ENCODE measurements around the gene PREX1. TPM values are rescaled to one million over a fixed set of nuclear protein-coding genes. Genes with fewer than 3 reads are reported as not detected.

PREX1 gene
- total RNA-seq, 3 donors from 2014 or later, result 28.8 to 31.4 (median 29.5) TPM

DNA sequence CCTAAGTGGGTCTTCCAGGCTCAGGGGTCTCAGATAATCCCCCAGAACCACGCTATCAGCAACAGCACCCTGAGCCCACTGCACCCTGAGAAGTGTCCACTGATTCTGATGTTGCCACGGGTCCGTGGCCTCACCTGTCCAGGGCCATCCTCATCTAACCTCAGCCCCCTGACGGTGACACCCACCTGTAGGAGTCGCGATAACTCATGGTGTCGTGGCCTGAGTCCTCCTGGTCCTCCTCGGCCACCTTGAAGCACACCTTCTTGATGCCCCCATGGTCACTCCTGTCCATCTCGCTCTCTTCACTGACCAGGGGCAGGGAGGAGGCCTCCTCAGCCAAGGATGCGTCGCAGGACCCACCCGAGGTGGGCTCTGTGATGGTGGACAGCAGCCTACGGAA lies 182.1 kb downstream of the PREX1 start:
- no peak for ATAC-seq
- H3K36me3 Mint-ChIP-seq (ENCODE audit: insufficient read depth), result peaks cover 38% of the 10 kb centered on the region
- H3K27me3 Mint-ChIP-seq (ENCODE audit: low read depth), result no peaks in the 10 kb centered on the region
- H3K4me3 Mint-ChIP-seq, result no peak overlapping the region
- H3K4me1 Mint-ChIP-seq (ENCODE audit: low read depth), result no peaks in the 10 kb centered on the region
- DNase-seq, result no peak
- H3K9me3 Mint-ChIP-seq, result no peaks in the 10 kb centered on the region

DNA sequence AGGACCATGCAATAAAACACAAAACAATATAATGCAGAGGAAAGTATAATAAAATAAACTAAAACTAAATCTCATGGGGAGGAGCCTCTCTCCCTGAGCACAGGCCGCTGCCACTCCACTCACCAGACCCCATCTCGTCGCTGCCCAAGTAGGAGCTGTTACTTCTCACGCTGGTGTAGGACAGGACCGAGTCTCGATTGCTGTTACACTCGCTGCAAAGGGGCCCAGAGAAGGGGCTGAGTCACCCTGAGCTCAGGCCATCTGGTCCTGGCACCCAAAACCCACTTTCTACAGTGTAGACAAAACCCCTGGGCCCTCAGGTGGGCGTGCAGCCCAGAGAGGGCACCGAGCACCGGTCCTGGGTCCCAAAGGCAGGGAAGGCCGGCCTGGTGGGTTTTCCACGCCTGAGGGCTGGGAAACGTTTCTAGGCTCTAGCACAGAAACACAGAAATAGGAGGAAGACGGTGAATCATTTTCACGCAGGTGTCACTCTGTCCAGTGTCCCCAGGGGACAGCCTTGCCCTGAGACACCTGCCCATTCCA lies 183.4 kb downstream of the PREX1 start:
- Mint-ChIP-seq H3K4me3 (no peak overlapping the region), H3K27me3 (ENCODE audit: low read depth) (no peaks in the 10 kb centered on the region), H3K36me3 (ENCODE audit: insufficient read depth) (peaks cover 40% of the 10 kb centered on the region), H3K9me3 (no peaks in the 10 kb centered on the region), H3K4me1 (ENCODE audit: low read depth) (no peaks in the 10 kb centered on the region)
- no peak for DNase-seq
- ATAC-seq, result no peak

DNA sequence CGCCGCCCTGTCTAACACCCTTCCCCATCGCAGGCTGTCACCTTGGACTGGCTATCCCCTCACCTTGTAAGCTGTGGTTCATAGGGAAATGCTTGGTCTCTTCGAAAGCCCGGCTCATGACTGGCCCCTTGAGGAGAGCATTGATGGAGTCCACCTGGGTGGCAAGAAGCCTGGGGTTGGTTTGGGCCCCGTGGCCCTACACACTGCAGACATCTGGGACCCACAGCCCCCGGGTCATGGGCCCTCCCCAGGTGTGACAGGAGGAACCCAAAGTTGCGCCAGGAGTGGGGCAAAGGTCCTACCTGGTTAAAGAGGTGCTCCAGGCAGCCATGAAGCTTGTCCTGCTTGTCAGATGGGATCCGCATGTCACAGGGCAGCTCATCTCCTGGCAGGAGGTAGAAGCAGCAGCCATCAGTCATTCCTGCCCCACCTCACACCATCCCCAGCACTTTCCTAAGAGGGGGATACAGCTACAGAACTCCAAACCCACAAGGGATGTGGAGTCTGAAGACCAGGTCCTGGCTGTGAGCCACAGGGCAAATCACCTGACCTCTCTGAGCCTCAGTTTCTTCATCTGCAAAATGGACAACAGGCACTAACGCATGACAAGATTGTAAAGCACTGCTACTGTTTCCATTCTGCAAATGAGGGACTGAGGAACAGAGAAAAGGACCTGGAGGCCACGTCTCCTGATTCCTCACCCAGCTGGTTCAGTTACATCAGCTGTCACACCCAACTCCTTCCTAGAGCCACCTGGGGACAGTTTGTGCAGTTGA lies 185.5 kb downstream of the PREX1 start:
- ATAC-seq, result no peak
- no peaks in the 10 kb centered on the region for H3K27me3 Mint-ChIP-seq (ENCODE audit: low read depth)
- DNase-seq, result no peak
- peaks cover 40% of the 10 kb centered on the region for H3K36me3 Mint-ChIP-seq (ENCODE audit: insufficient read depth)
- H3K4me1 Mint-ChIP-seq (ENCODE audit: low read depth), result no peaks in the 10 kb centered on the region
- H3K9me3 Mint-ChIP-seq, result no peaks in the 10 kb centered on the region
- no peak overlapping the region for H3K4me3 Mint-ChIP-seq

DNA sequence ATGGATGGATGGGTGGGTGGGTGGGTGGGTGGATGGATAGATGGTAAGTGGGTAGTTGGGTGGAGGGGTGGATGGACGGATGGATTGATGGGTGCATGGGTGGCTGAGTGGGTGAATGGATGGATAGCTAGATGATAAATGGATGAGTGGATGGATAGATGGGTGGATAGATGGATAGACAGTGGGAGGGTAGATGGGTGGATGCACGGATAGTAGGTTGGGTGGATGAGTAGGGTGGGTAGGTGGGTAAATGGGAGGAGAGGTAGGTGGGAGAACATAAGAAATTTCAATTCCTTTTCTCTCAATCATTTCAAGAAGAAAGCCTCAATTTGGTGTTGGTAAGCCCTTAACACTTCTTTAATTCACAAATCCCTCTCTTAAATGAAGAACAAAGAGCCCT lies 186.9 kb downstream of the PREX1 start:
- Mint-ChIP-seq H3K4me3 (no peak overlapping the region), H3K4me1 (ENCODE audit: low read depth) (no peaks in the 10 kb centered on the region), H3K27me3 (ENCODE audit: low read depth) (no peaks in the 10 kb centered on the region), H3K9me3 (no peaks in the 10 kb centered on the region), H3K36me3 (ENCODE audit: insufficient read depth) (peaks cover 38% of the 10 kb centered on the region)
- ATAC-seq (no peak), DNase-seq (no peak)

DNA sequence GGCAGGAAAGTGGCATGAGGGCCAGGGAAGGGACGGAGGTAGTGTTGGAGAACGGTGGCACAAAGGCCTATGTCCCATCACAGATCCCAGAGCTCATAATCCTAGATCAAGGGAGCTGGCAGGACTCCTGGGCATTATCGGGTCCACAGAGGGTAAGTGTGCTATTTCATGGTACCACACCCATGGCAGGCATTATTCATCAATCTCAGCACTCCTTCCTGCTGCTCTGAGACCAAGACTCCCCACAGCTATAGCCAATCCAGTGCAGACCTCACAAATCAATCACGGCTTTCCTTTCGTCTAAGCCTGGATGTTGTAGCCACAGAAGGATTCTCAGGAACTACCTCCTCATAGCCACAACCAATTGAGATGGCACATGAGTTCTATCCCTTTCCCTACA lies 187.9 kb downstream of the PREX1 start:
- DNase-seq, result no peak
- ATAC-seq, result no peak
- peaks cover 37% of the 10 kb centered on the region for H3K36me3 Mint-ChIP-seq (ENCODE audit: insufficient read depth)
- no peaks in the 10 kb centered on the region for H3K9me3 Mint-ChIP-seq
- no peak overlapping the region for H3K4me3 Mint-ChIP-seq
- no peaks in the 10 kb centered on the region for H3K27me3 Mint-ChIP-seq (ENCODE audit: low read depth)
- H3K4me1 Mint-ChIP-seq (ENCODE audit: low read depth), result no peaks in the 10 kb centered on the region

DNA sequence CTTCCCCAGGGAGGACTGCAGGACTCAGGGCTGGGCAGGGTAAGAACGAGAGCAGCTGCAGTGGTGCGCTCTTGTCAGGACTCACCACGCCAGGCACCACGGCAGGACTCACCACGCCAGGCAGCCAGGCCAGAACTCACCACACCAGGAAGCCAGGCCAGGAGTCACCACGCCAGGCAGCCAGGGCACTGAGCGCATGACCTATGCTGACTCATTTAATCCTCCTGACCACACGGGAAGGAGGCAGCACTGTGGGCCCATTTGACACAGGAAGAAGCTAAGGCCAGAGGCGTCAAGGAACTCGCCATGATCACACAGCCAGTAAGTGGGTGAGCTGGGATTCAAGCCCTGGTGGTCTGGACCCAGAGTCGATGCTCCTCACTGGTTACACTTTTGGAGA lies 189.3 kb downstream of the PREX1 start:
- peak in 1 of 2 donors; percentile 19 for ATAC-seq
- H3K4me3 Mint-ChIP-seq, result no peak overlapping the region

DNA sequence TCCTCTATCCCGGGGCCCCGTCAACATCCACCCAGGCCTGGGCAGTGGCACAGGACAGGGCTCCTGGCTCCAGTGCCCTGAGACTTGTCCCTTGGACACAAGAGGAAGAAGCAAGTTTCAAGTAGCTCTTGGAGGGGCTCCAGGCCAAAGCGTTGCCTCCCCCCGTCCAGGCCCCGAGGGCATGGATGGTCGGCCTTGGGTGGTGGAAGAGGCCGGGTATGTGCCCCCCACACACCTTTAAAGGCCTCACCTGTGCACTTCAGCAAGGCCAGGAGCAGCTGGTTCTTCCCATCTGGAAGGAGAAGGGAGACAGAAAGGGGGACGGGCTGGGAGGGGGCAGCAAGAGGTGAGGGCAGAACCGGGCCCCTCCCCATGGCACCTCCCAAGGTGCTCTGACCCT lies 190.3 kb downstream of the PREX1 start:
- no peak overlapping the region for H3K4me3 Mint-ChIP-seq
- H3K9me3 Mint-ChIP-seq, result no peaks in the 10 kb centered on the region
- ATAC-seq, result no peak
- no peak for DNase-seq
- no peaks in the 10 kb centered on the region for H3K27me3 Mint-ChIP-seq (ENCODE audit: low read depth)
- H3K4me1 Mint-ChIP-seq (ENCODE audit: low read depth), result no peaks in the 10 kb centered on the region
- peaks cover 34% of the 10 kb centered on the region for H3K36me3 Mint-ChIP-seq (ENCODE audit: insufficient read depth)

More for the DNA sequence above, 189.3 kb downstream of the PREX1 start:
- DNase-seq, result no peak
- Mint-ChIP-seq H3K4me1 (ENCODE audit: low read depth) (no peaks in the 10 kb centered on the region), H3K36me3 (ENCODE audit: insufficient read depth) (peaks cover 34% of the 10 kb centered on the region), H3K9me3 (no peaks in the 10 kb centered on the region), H3K27me3 (ENCODE audit: low read depth) (no peaks in the 10 kb centered on the region)

DNA sequence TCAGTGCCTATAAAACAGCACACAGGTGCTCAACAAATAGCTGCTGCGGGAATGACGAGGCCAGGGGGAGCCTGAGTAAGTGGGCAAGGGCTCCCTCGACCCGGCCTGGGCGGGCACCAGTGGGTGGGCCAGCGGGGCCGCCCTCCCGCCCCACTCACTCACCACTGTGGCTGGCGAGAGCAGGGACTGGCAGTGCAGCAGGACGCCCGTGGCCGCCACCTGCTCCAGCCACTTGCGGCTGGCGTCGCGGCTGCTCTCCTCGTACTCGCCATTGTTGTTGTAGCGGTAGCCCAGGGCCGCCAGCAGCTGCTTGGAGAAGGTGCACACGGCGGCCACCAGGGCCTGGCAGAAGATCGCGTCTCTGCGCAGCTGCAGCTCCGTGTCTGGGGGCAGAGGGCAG lies 191.5 kb downstream of the PREX1 start:
- DNase-seq (no peak), ATAC-seq (no peak)
- H3K36me3 Mint-ChIP-seq (ENCODE audit: insufficient read depth), result peaks cover 32% of the 10 kb centered on the region
- no peaks in the 10 kb centered on the region for H3K27me3 Mint-ChIP-seq (ENCODE audit: low read depth)
- H3K9me3 Mint-ChIP-seq, result no peaks in the 10 kb centered on the region
- H3K4me3 Mint-ChIP-seq, result no peak overlapping the region
- no peaks in the 10 kb centered on the region for H3K4me1 Mint-ChIP-seq (ENCODE audit: low read depth)

DNA sequence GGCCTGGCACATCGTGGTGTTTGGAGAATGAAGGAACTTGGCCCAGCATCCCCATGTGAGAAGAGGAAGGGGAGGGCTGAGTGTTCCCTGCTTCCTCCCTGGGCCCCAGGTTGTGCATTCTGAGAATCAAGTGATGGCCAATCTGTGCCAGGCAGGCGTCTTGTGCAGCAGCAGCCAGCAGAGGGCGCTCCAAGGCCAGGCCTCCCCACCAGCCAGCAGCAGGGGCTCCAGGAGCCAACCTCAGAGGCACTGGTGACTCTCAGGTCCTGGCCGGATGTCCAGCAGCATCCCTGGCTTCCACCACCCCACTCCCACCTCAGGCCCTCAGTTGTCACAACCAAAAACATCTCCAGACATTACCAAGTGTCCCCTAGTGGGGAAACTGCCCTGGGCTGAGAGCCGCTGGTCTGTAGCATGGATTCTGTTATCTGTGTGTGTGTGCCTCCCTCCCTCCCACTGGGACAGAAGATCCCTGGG lies 192.0 kb downstream of the PREX1 start:
- H3K36me3 Mint-ChIP-seq (ENCODE audit: insufficient read depth), result peaks cover 36% of the 10 kb centered on the region
- no peaks in the 10 kb centered on the region for H3K4me1 Mint-ChIP-seq (ENCODE audit: low read depth)
- no peak overlapping the region for H3K4me3 Mint-ChIP-seq
- DNase-seq (peak; percentile 47), ATAC-seq (peak; percentile 65 to 77)
- no peaks in the 10 kb centered on the region for H3K27me3 Mint-ChIP-seq (ENCODE audit: low read depth)
- no peaks in the 10 kb centered on the region for H3K9me3 Mint-ChIP-seq

DNA sequence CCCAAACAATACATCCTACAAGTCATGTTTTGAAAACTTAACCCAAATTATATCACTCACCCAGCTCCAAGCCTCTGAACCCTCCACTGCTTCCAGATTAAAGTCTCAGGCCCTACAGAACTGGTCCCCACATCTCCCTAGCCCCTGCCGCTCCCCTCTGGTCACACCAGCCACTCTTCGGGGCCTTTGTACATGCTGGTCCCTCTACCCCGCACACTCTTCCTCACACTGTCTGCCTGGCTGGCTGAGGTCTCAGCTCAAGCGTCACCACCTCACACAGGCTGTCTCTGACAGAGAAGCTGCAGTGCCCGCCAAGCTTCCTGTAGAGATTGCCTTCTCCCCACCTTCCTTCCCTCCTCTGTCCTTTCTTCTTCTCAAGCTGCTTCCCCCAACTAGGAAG lies 192.4 kb downstream of the PREX1 start:
- H3K9me3 Mint-ChIP-seq, result no peaks in the 10 kb centered on the region
- no peaks in the 10 kb centered on the region for H3K27me3 Mint-ChIP-seq (ENCODE audit: low read depth)
- DNase-seq (no peak), ATAC-seq (no peak)
- no peaks in the 10 kb centered on the region for H3K4me1 Mint-ChIP-seq (ENCODE audit: low read depth)
- H3K36me3 Mint-ChIP-seq (ENCODE audit: insufficient read depth), result peaks cover 36% of the 10 kb centered on the region
- no peak overlapping the region for H3K4me3 Mint-ChIP-seq

DNA sequence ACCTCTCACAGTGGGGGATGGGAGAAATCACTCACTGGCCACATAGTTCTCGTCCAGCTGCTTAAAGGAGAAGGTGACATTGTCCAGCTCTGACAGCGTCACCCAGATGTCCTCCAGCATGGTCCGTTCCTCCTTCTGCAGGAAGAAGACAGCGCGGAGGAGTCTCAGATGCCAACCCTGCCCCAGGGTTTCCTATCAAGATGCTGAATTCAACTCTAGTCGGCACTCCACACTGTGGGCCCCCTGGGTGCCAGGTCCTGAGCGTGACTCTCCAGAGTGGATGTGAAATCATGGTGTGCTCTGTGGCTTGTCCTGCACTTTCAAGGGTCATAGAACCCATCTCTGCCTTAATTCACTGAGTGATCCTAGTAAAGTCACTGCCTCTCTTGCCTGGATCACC lies 193.2 kb downstream of the PREX1 start:
- peaks cover 36% of the 10 kb centered on the region for H3K36me3 Mint-ChIP-seq (ENCODE audit: insufficient read depth)
- no peak for DNase-seq
- no peak overlapping the region for H3K4me3 Mint-ChIP-seq
- ATAC-seq, result no peak
- H3K9me3 Mint-ChIP-seq, result no peaks in the 10 kb centered on the region
- H3K4me1 Mint-ChIP-seq (ENCODE audit: low read depth), result no peaks in the 10 kb centered on the region
- H3K27me3 Mint-ChIP-seq (ENCODE audit: low read depth), result no peaks in the 10 kb centered on the region

DNA sequence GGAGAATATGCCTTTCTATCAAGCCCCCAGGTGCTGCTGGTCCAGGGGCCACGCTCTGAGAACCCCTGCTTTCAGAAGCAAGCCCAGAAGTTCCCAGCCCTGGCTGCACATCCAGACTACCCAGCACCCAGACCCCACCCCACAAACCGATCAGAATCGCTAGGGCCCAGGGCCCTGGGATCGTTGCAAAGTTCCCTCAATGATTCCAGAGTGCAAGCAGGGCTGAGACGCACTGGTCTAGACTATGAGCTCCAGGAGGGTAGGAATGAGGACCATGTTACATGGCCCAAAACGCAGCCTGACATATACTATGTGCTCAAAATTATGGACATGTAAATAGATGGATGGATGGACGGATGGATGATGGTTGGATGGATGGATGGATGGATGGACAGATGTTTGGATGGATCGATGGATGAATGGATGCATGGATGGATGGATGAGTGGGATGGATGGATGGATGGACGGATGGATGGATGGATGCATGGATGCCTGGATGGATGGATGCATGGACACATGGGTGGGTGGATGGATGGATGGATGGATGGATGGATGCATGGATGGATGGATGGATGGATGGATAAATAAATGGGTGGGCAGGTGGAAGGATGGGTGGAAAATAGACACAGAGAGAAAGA lies 194.1 kb downstream of the PREX1 start:
- peaks cover 34% of the 10 kb centered on the region for H3K36me3 Mint-ChIP-seq (ENCODE audit: insufficient read depth)
- H3K4me1 Mint-ChIP-seq (ENCODE audit: low read depth), result no peaks in the 10 kb centered on the region
- H3K9me3 Mint-ChIP-seq, result no peaks in the 10 kb centered on the region
- H3K4me3 Mint-ChIP-seq, result no peak overlapping the region
- no peak for DNase-seq
- H3K27me3 Mint-ChIP-seq (ENCODE audit: low read depth), result no peaks in the 10 kb centered on the region
- no peak for ATAC-seq

DNA sequence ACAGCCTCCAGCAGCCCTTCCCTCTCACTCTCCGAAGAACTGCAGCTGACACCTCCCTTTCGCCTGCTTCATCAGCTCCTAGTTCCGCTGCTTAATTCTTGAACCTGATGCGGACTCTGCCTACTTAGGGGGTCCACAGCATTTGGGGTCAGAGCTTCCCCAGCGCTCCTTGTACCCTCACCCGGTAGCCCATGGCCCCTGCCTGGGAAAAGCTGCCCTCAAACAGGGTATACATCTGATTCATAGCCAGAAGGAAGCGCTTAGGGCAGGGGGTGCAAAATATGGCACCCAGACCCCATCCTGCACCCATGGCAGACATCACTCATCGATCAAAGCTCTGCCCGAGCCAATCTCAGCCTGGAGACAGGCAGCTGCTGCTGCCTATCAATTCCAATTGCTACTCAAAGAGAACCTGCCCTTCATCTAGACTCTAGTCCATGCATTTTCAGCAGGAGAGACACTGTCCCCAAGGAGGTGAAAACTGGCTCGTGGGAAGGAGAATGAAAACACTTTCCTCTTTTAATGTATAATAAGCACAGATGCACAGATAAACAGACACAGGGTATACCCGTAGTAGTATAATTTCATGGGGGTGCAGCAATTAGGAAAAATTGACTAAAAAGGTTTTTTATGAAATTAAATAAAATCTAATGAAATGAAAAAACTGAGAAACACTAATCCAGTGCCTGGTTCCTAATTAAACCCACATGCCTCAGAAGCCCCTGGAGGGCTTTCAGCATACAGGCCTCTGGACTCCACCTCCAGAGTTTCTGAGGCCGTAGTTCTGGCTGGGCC lies 194.8 kb downstream of the PREX1 start:
- Mint-ChIP-seq H3K9me3 (no peaks in the 10 kb centered on the region), H3K27me3 (ENCODE audit: low read depth) (no peaks in the 10 kb centered on the region), H3K4me3 (no peak overlapping the region), H3K4me1 (ENCODE audit: low read depth) (no peaks in the 10 kb centered on the region), H3K36me3 (ENCODE audit: insufficient read depth) (peaks cover 30% of the 10 kb centered on the region)
- ATAC-seq (no peak), DNase-seq (no peak)

DNA sequence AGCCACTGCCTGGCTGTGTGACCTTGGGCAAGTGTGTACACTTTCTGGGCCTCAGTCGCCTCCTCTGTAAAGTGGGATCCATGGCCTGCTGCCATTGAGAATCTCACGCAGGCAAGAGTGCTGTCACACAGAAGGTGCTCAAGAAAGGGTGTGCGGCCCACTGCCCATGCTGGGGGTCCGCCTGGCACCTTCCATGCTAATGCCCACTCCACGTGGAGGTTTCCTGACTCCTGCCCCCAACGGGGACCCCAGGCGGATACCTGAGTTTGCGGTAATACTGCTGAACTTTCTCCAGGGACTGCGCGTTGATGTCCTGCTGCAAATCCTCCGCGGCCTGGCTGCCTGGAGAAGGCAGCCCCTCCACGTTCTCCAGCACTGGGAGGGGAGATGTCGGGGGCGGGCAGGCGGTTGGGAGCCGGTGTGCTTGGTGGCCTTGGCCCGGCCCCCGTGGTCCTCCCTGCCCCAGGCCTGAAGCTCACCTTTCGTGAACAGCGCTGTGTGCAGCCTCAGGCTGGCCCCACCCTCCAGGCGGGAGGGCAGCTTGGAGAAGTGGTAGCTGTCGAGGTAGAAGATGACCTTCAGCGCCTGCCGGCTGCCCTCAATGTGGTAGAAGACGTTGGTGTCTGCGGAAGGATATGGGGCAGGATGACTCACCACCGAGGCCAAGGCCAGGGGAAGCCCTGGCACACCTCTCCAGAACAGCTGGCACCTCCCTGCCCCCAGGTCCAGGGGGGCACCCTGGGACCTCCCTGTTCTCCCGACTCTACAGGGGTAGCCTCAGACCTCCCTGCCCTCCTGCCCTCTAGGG lies 195.6 kb downstream of the PREX1 start:
- no peaks in the 10 kb centered on the region for H3K27me3 Mint-ChIP-seq (ENCODE audit: low read depth)
- no peaks in the 10 kb centered on the region for H3K9me3 Mint-ChIP-seq
- H3K36me3 Mint-ChIP-seq (ENCODE audit: insufficient read depth), result peaks cover 28% of the 10 kb centered on the region
- ATAC-seq (no peak), DNase-seq (no peak)
- no peak overlapping the region for H3K4me3 Mint-ChIP-seq
- H3K4me1 Mint-ChIP-seq (ENCODE audit: low read depth), result no peaks in the 10 kb centered on the region

All from activated T-cell treated with anti-CD3 and anti-CD28 coated beads, Interleukin-2, amount 50 U/mL, for 4 hours (primary cell).